Gastrocnemius medialis (tissue), 4 donors: Measurements from ENCODE around the gene SLC6A6. TPM values are rescaled to one million over a fixed set of nuclear protein-coding genes. Genes with fewer than 3 reads are reported as not detected.
A peak's percentile ranks its signal among the peaks of the same experiment; 100 is the strongest.

Source experiments
- ATAC-seq, 2 donors: fragments of 150-250 bp; one replicate each; pipeline ENCODE4 v1.9.1; 2016
- DNase-seq, 2 donors: peaks; one replicate each; pipeline ENCODE4 v3.0.0-alpha.2; 2019
- H3K27ac ChIP-seq, 4 donors: fragments of 200-600 bp; sonication (generic); 1 replicate in 1 of 4; 2 replicates in 3 of 4; pipeline ENCODE4 v1.5.1; 2016 to 2018; ENCODE audit warnings: mild to moderate bottlenecking in 2 of 4, moderate library complexity in 1 of 4
- H3K27me3 ChIP-seq, 3 donors: fragments of 200-600 bp; sonication (generic) in 2 of 3; 1 replicate in 1 of 3; 2 replicates in 2 of 3; pipeline versions ENCODE4 v1.5.1 to v1.6.0; 2016 to 2019; ENCODE audit warnings: mild to moderate bottlenecking in 1 of 3, moderate library complexity in 1 of 3
- H3K36me3 ChIP-seq, 2 donors: fragments of 200-600 bp; sonication (generic) in 1 of 2; one replicate each; pipeline ENCODE4 v1.5.1; 2017 to 2018
- H3K4me1 ChIP-seq, 2 donors: fragments of 200-600 bp; sonication (generic) in 1 of 2; one replicate each; pipeline ENCODE4 v1.5.1; 2016 to 2017; ENCODE audit warnings: mild to moderate bottlenecking in 2 of 2
- H3K4me3 ChIP-seq, 4 donors: fragments of 200-600 bp; sonication (generic) in 3 of 4; 1 replicate in 1 of 4; 2 replicates in 3 of 4; pipeline ENCODE4 v1.5.1; 2016 to 2019; ENCODE audit warnings: mild to moderate bottlenecking in 2 of 4
- H3K9me3 ChIP-seq, 3 donors: fragments of 200-600 bp; sonication (generic) in 2 of 3; 1 replicate in 1 of 3; 2 replicates in 2 of 3; pipeline ENCODE4 v1.5.1; 2016 to 2019
- POLR2A ChIP-seq, 2 donors: fragments of 450-650 bp; IDR thresholded peaks; one replicate each; pipeline ENCODE4 v1.6.1; 2017; ENCODE audit warnings: antibody characterized with exemption in 2 of 2, mild to moderate bottlenecking in 2 of 2, moderate library complexity in 2 of 2
- in situ Hi-C, 4 donors: fragments of 200-750 bp; cut with MboI; loops; one replicate each; pipeline versions ENCODE4 v1.15.0 to v1.8.0; 2017; ENCODE audit warnings: low sequenced_read_pairs in 4 of 4
- intact Hi-C: fragments of 100-400 bp; cut with DNase I; formaldehyde crosslinking; loops from one replicate; pipeline ENCODE4 v1.15.1; 2023; ENCODE audit warnings: low total_unique reads
- total RNA-seq, 4 donors: library from RNA; depleted of rRNA; stranded (reverse); fragments of >200 nt; gene quantifications; one replicate each; pipeline versions ENCODE4 v1.1.0 to v1.2.3, GENCODE V29; 2016
- TF ChIP-seq, protein P1 (sequence below), 5 experiments: fragments of 450-650 bp in 3 of 5; fragments of 200-600 bp in 2 of 5; sonication (generic) in 2 of 5; IDR thresholded peaks in 4 of 5; conservative IDR thresholded peaks in 1 of 5; 1 replicate in 4 of 5; 2 replicates in 1 of 5; pipeline ENCODE4 v1.5.1; 2016 to 2019; ENCODE audit warnings: antibody characterized with exemption in 5 of 5, mild to moderate bottlenecking in 3 of 5, moderate library complexity in 3 of 5

Gene SLC6A6
- total RNA-seq, 4 donors from 2014 or later = 42.1 to 119 (median 88.7) TPM

DNA sequence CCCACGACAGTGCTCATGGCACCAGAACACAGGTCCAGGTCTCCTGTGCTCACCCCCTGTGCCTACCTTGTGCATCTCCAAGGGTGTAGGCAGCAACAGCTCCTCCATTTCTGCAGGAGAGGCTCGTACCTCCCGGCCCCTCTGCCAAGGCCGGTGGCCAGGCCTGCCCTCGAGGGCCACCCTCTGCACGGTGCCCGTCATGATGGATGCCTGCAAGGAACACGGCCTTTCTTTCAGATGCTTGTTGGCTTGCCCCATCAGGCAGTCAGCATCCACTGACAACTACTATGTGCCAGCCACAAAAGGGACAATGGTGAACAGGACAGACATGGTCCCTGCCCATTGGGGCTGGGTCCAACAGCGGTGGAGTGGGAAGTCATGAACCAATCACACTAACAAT is 93.9 kb downstream of the SLC6A6 start:
- no peak overlapping the region for H3K4me3 ChIP-seq
- no peak overlapping the region for H3K27ac ChIP-seq
- no peaks in the 10 kb centered on the region for H3K4me1 ChIP-seq
- H3K27me3 ChIP-seq = no peaks in the 10 kb centered on the region
- TF ChIP-seq, protein P1, sequence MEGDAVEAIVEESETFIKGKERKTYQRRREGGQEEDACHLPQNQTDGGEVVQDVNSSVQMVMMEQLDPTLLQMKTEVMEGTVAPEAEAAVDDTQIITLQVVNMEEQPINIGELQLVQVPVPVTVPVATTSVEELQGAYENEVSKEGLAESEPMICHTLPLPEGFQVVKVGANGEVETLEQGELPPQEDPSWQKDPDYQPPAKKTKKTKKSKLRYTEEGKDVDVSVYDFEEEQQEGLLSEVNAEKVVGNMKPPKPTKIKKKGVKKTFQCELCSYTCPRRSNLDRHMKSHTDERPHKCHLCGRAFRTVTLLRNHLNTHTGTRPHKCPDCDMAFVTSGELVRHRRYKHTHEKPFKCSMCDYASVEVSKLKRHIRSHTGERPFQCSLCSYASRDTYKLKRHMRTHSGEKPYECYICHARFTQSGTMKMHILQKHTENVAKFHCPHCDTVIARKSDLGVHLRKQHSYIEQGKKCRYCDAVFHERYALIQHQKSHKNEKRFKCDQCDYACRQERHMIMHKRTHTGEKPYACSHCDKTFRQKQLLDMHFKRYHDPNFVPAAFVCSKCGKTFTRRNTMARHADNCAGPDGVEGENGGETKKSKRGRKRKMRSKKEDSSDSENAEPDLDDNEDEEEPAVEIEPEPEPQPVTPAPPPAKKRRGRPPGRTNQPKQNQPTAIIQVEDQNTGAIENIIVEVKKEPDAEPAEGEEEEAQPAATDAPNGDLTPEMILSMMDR (IDR thresholded peaks at IDR 0.05 in 4 of 5, conservative IDR thresholded peaks at IDR 0.05 in 1 of 5) = no peak
- no peak for TF ChIP-seq POLR2A (IDR thresholded peaks at IDR 0.05)
- in situ Hi-C loops = loop anchor here in 1 of 4 donors (25.0 kb wide), 1 partner anchor 609 kb away; the partner anchor contains the start of gene WNT7A
- DNase-seq = no peak
- intact Hi-C loops = no loop called here
- H3K9me3 ChIP-seq = no peaks in the 10 kb centered on the region
- H3K36me3 ChIP-seq = peaks cover 0 to 76% of the 10 kb centered on the region in 2 donors
- no peak for ATAC-seq

DNA sequence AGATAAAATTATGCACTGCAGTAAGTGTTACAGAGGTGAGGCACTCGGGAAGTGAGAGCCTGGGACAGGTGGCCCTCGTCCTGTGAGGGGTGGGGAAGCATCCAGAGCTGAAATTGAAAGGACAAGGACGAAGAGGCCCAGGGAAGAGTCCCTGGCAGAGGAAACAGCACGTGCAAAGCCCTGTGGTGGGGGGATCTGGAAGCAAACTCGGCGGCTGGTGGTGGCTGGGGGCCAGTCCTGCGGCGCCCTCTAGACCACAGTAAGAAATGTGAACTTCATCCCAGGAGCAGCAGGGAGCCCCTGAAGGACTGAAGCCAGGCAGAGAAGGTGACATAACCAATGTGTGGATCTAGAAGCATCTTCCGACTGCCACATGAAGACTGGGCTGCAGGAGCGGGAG is 94.9 kb downstream of the SLC6A6 start:
- DNase-seq (peak in 1 of 2 donors; percentile 4), ATAC-seq (no peak)
- H3K4me3 ChIP-seq = no peak overlapping the region
- H3K27ac ChIP-seq = no peak overlapping the region
- H3K27me3 ChIP-seq = no peaks in the 10 kb centered on the region
- intact Hi-C loops (no loop called here), in situ Hi-C loops (loop anchor here in 1 of 4 donors (25.0 kb wide), 1 partner anchor 610 kb away; the partner anchor contains the start of gene WNT7A)
- H3K9me3 ChIP-seq = peaks cover 0 to 4% (median 0%) of the 10 kb centered on the region in 3 donors
- no peak for TF ChIP-seq POLR2A (IDR thresholded peaks at IDR 0.05)
- TF ChIP-seq, protein P1 (IDR thresholded peaks at IDR 0.05 in 4 of 5, conservative IDR thresholded peaks at IDR 0.05 in 1 of 5) = no peak
- H3K4me1 ChIP-seq = no peaks in the 10 kb centered on the region
- H3K36me3 ChIP-seq = peaks cover 0 to 80% of the 10 kb centered on the region in 2 donors

DNA sequence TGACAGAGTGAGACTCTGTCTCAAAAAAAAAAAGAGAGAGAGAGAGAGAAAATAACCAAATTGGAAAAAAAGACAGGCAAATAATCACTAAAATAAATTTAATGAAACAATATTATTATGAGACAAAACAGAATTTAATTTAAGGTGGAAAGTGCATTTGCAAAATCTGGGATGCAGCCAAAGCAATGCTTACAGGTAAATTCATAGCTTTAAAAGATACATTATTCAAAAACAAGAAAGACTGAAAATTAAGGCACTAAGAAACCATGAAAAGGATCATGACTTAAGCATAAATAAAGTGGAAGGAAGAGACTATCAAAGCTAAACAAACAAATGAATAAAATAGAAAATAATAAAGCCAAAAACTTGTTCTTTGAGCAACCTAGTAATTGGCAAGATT is 100.1 kb downstream of the SLC6A6 start:
- TF ChIP-seq POLR2A (IDR thresholded peaks at IDR 0.05) = no peak
- TF ChIP-seq, protein P1 (IDR thresholded peaks at IDR 0.05 in 4 of 5, conservative IDR thresholded peaks at IDR 0.05 in 1 of 5) = no peak
- peaks cover 0 to 75% of the 10 kb centered on the region in 2 donors for H3K36me3 ChIP-seq
- H3K27ac ChIP-seq = no peak overlapping the region
- H3K27me3 ChIP-seq = no peaks in the 10 kb centered on the region
- in situ Hi-C loops = loop anchor here in 2 of 4 donors (5.0 kb wide), 2 partner anchors 45 to 50 kb away; no protein-coding TSS in a partner anchor
- intact Hi-C loops = no loop called here
- ATAC-seq (no peak), DNase-seq (no peak)
- no peak overlapping the region for H3K4me3 ChIP-seq
- H3K9me3 ChIP-seq = peaks cover 0 to 11% (median 0%) of the 10 kb centered on the region in 3 donors
- no peaks in the 10 kb centered on the region for H3K4me1 ChIP-seq

DNA sequence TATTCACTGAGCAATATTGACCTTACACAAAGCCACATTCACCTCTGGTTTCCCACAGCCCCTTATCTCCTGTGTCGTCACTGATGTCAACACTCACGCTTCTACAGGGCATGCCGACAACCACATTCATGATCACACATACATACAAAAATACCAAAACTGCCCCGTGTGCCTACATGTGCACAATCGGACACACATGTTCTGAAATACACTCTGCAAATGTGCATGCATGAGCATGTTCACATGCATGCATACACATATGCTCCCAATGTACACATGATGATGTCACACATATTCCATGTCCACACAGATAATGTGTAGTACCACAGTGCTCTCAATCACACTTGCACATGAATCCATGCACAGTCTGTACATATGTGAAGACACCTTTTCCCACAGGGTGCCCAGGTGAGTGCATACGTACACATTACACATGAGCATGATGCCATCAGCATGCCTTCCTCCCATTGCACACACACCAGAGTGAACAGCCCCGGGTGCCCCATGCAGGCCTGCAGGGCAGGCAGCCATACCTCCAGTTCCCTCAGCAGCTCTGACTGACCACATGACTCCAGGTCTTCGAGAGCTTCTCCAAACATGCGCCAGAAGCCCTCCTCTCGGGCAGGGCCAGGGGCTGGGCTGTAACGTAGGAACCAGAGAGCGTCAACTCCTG is 100.8 kb downstream of the SLC6A6 start:
- H3K9me3 ChIP-seq = peaks cover 0 to 11% (median 0%) of the 10 kb centered on the region in 3 donors
- no peaks in the 10 kb centered on the region for H3K27me3 ChIP-seq
- H3K4me1 ChIP-seq = no peaks in the 10 kb centered on the region
- DNase-seq = peak in 1 of 2 donors; percentile 11
- H3K27ac ChIP-seq = no peak overlapping the region
- intact Hi-C loops (no loop called here), in situ Hi-C loops (loop anchor here in 2 of 4 donors (5.0 kb wide), 2 partner anchors 44 to 49 kb away; no protein-coding TSS in a partner anchor)
- ATAC-seq = no peak
- TF ChIP-seq, protein P1 (IDR thresholded peaks at IDR 0.05 in 4 of 5, conservative IDR thresholded peaks at IDR 0.05 in 1 of 5) = no peak
- no peak for TF ChIP-seq POLR2A (IDR thresholded peaks at IDR 0.05)
- peaks cover 0 to 68% of the 10 kb centered on the region in 2 donors for H3K36me3 ChIP-seq
- H3K4me3 ChIP-seq = no peak overlapping the region
